Midbrain (tissue), 1 donor: ENCODE results near the gene CCDC174.

Experiments used
- DNase-seq: peaks from one replicate; lab custom pipeline; 2025; lab: John Stamatoyannopoulos, UW

The CCDC174 gene

GRCh38 chr3:14625443-14625842 is 26.1 kb upstream of the CCDC174 start:
- no peak for DNase-seq

DNA sequence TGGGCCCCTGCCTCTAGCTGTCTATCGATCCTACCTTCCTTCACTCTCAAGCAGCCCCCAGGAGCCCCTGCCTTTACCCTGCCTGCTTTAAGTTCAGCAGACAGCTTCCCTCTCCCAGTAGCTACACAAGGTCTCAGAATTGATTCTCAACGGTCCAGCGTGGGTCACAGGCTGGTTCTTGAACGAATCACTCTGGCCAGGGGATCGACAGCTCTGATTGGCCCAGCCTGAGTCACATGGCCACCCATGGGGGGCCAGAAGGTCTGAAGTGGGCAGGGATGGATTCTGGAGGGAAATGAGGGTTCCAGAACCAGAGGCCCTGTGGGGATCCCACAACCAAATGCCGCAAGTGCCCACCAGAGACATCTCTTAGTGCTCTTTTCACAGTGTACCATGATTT is 23.7 kb upstream of the CCDC174 start:
- DNase-seq = no peak

DNA sequence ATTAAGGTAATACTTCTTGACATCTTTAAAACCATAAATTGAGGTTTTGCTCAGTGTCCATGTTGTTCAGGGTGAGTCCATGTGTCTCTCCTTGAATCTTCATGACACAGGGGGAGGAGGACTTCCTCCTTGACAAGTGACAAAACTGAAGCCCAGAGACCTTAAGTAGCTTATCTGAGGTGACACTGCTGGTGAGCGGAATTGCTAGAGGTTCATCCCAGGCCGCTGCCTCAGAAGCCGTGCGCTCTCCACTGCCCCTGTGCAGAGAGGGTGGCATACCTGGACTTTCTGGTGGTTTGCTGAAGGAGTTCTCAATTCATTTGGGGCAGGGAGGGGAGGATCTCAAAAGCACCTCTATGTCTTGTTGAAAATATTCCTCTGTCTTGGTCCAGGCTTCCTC is 23.2 kb upstream of the CCDC174 start:
- no peak for DNase-seq

DNA sequence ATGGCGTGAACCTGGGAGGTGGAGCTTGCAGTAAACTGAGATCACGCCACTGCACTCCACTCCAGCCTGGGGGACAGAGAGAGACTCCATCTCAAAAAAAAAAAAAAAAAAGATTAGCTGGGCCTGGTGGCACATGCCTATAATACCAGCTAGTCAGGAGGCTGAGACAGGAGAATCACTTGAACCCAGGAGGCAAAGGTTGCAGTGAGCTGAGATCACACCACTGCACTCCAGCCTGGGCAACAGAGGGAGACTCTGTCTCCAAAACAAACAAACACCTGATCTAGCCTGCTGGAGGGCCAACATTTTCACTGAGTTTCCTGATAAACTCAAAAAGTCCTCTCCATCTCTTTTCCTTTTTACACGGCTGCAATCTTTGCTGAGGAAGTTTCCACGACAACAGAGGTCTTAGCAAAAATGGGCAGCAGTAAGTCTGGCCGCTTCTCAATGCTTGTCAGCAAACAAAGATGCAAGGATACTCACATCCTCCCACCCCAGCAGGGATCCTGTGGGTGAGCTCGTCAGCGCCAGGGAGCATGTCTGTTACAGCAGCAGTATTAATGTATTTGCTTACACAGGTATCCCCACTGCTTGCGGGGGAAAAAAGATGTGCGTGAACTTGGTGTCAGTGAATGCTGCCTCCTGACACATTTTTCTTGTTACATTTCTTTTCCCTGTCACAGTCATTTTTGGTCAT is 21.0 kb upstream of the CCDC174 start:
- no peak for DNase-seq

GRCh38 chr3:14631101-14631497 is 20.5 kb upstream of the CCDC174 start:
- no peak for DNase-seq

DNA sequence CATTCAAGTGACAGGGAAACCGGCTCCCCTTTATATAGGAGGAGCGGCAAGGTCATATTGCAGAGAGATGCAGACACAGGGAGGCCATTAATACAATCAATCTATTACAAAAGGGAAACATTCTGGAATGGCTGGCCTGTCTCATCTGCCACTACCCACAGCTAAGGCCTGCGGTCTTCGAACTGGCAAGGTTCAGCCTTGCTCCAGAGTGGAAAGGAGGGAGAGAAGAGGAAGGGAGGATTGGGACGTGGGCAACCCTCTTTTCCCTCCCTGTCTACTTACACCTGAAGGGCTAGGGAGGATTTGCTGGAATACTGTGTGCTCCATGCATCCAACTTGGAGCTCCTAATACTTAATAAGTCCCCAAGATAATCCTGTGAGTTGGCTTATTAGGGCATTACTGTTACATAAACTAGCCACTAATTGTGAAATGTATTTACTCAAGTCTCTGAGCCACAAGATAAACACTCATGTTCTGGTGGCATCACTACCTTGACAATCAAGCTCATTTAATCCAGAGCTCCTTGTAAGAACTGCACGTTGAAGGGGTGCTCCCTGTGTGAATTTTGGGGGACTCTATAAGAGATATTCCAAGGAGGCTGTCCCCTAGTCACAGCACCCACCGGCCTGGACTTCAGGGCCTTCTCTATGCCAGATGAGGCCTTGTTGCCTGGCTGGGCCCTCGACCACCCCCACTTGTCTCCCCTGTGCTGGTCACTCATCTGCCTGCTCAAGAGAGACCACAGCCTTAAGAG is 19.7 kb upstream of the CCDC174 start:
- no peak for DNase-seq

DNA sequence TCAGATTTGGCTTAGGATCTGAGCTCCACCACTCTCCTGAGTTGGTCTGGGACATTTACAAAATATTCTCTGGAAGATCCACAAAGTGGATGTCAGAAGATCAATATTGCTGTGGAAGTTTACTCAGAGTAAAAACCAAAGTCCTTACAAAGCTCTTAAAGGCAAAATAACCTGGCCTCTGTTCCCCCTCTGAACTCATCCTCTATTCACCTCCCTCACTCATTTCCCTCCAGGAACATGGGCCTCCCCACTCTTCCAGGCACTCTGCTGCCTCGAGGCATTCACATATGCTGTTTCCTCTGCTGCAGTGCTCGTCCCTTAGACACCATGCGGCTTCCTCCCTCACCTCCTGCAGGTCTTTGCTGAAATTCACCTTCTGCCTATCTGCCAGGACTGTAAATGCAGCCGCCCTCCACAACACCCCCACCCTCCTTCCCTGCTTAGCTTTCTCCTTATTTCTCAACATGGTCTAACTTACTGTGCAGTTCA is 19.1 kb upstream of the CCDC174 start:
- no peak for DNase-seq

DNA sequence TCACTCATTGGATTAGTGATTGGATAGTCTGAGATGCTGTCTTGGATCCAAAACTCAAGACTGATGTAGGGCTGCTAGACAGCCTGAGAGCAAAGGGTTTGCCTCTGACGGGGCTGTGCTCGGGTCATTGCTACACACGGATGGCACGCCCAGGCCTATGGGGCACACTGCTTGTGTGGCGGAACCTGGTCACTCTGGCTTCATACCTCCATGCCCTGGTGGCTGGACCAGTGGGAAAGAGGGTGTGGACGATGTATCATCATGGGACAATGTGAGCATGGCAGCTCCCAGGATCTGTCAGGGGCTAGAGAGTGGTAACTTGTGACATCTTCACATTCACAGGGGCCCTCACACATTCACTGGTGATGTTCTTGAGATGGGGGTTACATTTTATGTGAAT is 18.1 kb upstream of the CCDC174 start:
- DNase-seq = no peak

GRCh38 chr3:14633819-14634424 is 17.6 kb upstream of the CCDC174 start:
- no peak for DNase-seq

GRCh38 chr3:14634763-14635400 is 16.7 kb upstream of the CCDC174 start:
- DNase-seq = no peak

GRCh38 chr3:14636496-14637087 is 15.0 kb upstream of the CCDC174 start:
- DNase-seq = no peak

GRCh38 chr3:14640157-14640562 is 11.4 kb upstream of the CCDC174 start:
- DNase-seq = no peak

DNA sequence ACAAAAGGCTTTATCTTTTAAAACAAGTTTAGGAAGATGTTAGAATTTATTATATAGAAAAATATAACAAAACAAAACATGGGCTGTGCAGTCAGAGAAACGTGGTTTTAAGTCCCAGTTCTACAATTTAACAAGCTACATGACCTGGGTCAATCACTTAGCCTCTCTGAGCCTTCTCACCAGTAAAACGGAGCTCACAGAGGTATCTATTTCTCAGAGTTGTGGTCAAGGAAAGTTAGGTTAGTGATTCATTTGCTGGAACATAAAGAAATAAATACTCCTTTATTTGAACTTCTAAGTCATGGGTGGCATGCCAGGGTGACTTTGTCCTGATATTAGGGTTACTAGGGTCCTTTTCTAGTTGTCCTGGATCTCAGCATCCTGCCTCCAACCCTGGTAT is 10.8 kb upstream of the CCDC174 start:
- no peak for DNase-seq

DNA sequence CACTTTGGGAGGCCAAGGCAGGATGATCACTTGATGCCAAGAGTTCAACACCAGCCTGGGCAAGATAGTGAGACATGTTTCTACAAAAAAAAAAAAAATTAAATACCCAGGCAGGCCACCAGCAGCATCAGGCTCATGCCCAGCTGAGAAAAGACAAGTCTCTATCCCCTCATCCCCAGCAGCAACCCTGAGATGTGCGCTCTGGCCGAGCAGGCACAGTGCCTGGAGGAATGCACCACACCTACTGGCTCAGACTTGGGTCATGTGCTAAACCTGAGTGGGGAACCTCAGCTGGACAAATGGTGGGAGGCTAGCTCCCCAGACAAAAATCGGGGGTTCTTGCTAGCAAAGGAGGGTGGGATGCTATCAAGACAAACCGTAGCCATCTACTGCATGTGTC is 10.2 kb upstream of the CCDC174 start:
- no peak for DNase-seq

- no peak for DNase-seq
These were observed 6.1 kb upstream of the CCDC174 start for GRCh38 chr3:14645453-14645852.

DNA sequence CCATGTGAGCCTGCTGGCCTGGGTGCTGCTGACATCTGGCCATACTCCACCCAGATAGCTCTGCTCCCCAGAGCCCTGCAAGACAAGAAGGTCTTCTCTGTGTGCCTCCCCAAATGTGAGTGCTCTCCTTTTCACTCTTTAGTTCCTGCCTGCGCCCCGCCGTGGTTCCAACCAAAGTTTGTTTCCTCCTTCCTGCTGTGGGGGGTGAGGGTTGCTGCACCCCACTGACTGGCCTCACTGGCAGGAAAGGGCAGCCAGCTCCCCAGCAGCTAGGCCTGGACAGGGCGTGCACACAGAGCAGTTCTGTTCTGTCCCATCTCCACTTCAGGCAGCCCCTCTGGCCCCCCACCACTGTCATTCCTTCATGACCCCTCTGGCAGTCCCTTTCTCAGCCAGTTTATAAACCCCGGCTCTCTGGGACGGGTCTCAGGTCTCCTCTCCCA is 5.4 kb upstream of the CCDC174 start:
- DNase-seq = no peak

DNA sequence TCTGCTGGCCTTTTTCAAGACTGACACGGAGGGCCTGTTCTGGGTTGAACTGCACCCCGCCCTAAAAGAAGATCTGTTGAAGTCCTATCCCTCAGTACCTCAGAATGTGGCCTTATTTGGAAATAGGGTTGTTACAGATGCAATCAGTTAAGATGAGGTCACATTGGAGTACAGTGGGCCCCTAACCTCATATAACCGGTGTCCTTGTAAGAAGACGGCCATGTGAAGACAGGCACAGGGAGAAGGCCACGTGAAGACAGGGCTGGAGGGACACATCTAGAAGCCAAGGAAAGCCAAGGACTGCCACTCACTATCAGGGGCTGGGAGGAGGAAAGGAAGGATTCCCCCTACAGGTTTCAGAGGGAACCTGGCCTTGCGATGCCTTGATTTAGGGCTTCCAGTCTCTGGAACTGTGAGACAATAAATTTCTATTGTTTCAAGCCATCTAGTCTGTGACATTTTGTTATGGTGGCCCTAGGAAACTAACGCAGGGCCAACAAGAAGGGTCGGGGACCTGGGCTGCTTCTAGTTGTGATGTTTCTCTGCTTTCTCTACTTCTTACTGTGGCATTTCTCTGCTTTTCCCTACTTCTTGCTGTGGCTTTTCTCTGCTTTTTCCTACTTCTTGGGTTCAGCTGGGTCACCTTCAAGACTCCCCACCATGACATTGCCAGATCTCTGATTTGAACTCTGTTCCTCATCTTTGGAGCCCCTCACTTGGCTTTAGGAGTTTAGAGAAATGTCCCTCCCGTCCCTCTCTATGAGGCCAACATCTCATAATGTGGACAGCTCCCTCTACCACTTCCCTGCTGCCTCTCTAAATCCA is 4.8 kb upstream of the CCDC174 start:
- DNase-seq = no peak

GRCh38 chr3:14647976-14648955 is 3.3 kb upstream of the CCDC174 start:
- DNase-seq = no peak

DNA sequence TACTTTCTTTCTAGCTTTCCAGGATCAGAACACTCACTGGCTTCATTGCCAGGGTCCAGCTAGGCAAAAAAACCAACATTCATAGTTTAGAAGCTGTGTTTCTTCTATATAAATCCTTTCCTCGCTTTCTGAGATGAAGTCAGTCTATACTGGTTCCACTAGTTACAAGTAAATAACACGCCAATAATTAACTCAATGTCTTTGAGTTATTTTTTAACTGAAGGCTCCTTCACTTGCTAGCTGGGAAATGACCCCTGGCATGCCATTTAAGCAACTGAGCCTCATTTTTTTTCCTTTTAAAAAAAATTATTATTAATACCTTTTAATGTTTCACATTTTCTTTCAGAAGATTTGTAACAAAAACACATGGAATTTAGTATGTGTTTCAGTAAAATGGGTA is 2.1 kb upstream of the CCDC174 start:
- DNase-seq = no peak

DNA sequence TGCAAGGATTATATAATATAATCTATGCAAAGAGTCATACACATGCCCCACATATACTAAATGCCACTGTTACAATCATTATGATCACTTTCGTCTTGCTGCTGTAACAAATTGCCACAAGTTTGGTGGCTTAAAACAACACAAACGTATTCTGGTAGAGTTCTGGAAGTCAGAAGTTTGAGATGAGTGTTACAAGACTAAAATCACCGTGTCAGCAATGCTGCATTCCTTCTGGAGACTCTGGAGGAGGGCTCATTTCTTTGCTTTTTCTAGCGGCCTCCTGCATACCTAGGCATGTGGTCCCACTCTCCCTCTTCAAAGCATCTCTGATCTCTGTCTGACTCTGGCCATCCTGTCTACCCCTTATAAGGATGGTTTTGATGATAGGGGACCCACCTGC is 1.4 kb upstream of the CCDC174 start:
- DNase-seq = no peak
